Bronchial epithelial cell (primary cell): ENCODE results near the gene OR7G2. TPM values are rescaled to one million over a fixed set of nuclear protein-coding genes. Genes with fewer than 3 reads are reported as not detected.

Experiments
- DNase-seq: peaks from one replicate; pipeline ENCODE4 v3.0.0-alpha.2; 2010; ENCODE audit warnings: low read depth
- FAIRE-seq: peaks from 2 replicates; lab custom pipeline; 2011; peaks lifted over from hg19 to GRCh38; lab: Jason Lieb, UNC
- H3K27me3 ChIP-seq: 2 replicates; pipeline ENCODE4 v1.5.1; 2011; ENCODE audit warnings: low read length; ENCODE audit not compliant: control insufficient read depth, insufficient read depth
- H3K36me3 ChIP-seq: 2 replicates; pipeline ENCODE4 v1.5.1; 2011; ENCODE audit warnings: low read length; ENCODE audit not compliant: control insufficient read depth, insufficient read depth
- H3K4me3 ChIP-seq: 2 replicates; pipeline ENCODE4 v1.5.1; 2011; ENCODE audit warnings: mild to moderate bottlenecking, low read depth, low read length, control low read depth
- CTCF ChIP-seq: IDR thresholded peaks from 2 replicates; pipeline ENCODE4 v1.5.1; 2011; ENCODE audit warnings: mild to moderate bottlenecking, moderate library complexity, low read length, control low read depth, inconsistent platforms; ENCODE audit not compliant: insufficient read depth, severe bottlenecking
- total RNA-seq: library from RNA; depleted of rRNA; stranded (reverse); fragments of >200 nt; gene quantifications from 2 replicates; pipeline ENCODE4 v1.2.1, GENCODE V29; 2014

Gene OR7G2
- total RNA-seq, 1 donor from 2014 or later: not detected

- FAIRE-seq (no peak), DNase-seq (no peak)
- no peak for TF ChIP-seq CTCF
- H3K36me3 ChIP-seq: peaks cover 5% of the 10 kb centered on the region
- no peak overlapping the region for H3K4me3 ChIP-seq
- no peaks in the 10 kb centered on the region for H3K27me3 ChIP-seq
Observed at GRCh38 chr19:9148697-9149096, 41.4 kb upstream of the OR7G2 start.

DNA sequence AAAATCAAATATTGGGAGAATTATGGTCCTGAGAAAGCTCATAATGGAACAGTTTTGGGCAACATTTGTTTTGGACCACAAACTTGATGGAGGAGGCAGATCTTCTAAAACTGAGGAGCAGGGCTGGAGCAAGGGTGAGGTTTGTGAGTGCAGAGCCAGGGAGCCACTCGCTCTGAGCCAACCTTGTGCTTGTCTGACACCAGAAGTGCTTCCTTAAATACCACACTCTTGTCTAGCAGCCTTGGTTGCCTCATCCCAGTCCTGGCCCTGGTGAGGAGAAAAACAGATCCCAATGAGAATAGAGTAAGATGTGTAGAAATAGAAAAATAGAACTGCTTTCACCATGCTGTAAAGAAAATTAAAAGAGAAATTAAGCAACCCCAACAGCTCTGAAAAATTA is 39.6 kb upstream of the OR7G2 start:
- no peak overlapping the region for H3K4me3 ChIP-seq

GRCh38 chr19:9144920-9145319 is 37.6 kb upstream of the OR7G2 start:
- no peak for DNase-seq
- FAIRE-seq: no peak
- no peak overlapping the region for H3K4me3 ChIP-seq
- TF ChIP-seq CTCF: no peak
- H3K36me3 ChIP-seq: peaks cover 3% of the 10 kb centered on the region
- no peaks in the 10 kb centered on the region for H3K27me3 ChIP-seq

More for the DNA sequence above, 39.6 kb upstream of the OR7G2 start:
- FAIRE-seq (no peak), DNase-seq (no peak)
- Histone ChIP-seq H3K36me3 (peaks cover 3% of the 10 kb centered on the region), H3K27me3 (no peaks in the 10 kb centered on the region)
- no peak for TF ChIP-seq CTCF

DNA sequence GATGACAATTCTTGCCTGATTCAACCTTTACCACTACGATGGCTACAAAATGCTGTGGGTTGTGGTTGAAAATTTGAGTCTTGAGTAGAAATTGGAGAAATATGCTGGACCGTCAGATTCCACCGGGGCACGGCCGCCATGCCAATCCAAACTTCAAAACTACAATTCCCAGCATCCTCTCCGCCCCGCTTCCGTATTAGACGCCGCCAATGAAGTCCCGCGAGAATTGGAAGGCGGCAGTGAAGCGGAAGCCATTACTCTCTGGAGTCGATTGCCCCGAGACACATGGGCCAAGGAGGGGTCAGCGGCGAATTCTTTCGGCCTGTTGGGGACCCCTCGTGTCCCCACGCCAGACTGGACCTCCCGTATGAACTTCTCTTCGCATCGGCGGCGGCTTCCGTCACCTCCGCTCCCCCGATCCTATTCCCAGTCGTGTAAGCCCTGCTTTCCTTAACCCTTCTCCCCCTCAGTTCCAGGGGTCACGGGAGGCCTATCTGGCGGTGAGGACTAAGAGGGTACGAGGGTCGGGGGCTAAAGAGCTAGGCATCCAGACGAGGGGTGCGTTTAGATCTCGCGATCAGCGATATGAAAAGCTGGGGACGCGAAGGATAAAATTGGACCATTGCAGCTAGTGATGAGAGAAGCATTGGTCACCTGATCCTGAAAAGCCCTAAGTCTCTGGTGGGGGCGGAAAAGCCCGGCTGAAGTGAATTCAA is 33.0 kb upstream of the OR7G2 start, which contains the start of gene ZNF317:
Gene ZNF317 (plus strand): TSS at position 239 of the 716 bp plus-strand sequence. CDS start 15,620 bp downstream, outside the sequence.
- DNase-seq: peak; percentile 84
- FAIRE-seq: no peak
- H3K4me3 ChIP-seq: peak within 1 kb of the TSS; percentile 81
- no peak for TF ChIP-seq CTCF
- H3K27me3 ChIP-seq: no peaks in the 10 kb centered on the region
- H3K36me3 ChIP-seq: peaks cover 2% of the 10 kb centered on the region

DNA sequence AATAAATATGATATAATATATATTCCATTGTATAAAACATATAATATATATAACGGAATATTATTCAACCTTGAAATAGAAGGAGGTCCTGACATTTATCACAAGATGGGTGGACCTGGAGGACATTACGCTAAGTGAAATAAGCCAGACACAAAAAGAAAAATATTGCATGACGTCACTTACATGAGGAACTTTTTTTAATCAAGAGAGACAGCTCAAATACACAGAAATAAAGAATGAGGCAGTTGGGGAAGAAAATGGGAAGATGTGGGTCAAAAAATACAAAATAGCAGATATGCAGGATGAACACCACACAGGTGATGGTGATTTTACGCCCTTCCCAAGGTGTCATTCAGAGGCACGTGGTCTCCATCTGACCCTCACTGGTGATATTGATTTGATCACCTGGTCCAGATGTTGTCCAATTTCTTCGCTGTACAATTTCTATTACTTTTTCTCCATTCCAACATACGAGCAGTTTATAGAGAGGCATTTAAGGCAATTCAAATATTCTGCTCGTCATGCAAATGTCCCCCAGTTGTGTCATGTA is 32.4 kb upstream of the OR7G2 start:
- DNase-seq (no peak), FAIRE-seq (no peak)
- Histone ChIP-seq H3K27me3 (no peaks in the 10 kb centered on the region), H3K36me3 (no peaks in the 10 kb centered on the region), H3K4me3 (peak overlapping the region; percentile 81)
- TF ChIP-seq CTCF: no peak

GRCh38 chr19:9132422-9132821 is 25.1 kb upstream of the OR7G2 start:
- FAIRE-seq (no peak), DNase-seq (no peak)
- TF ChIP-seq CTCF: no peak
- Histone ChIP-seq H3K36me3 (no peaks in the 10 kb centered on the region), H3K4me3 (no peak overlapping the region), H3K27me3 (no peaks in the 10 kb centered on the region)
